ENCODE results near the gene TMEM54.

Gene TMEM54

GRCh38 chr1:32900956-32901822 is at the start of gene TMEM54:
Gene TMEM54, minus strand, starts transcription at chr1:32901389. Its CDS starts 151 bp downstream, at chr1:32901238.
- no peak for DNase-seq (ENCODE audit: low read depth in 2 of 3, low spot score in 2 of 3)

- DNase-seq (ENCODE audit: low read depth in 2 of 3, low spot score in 2 of 3) = no peak
Measured at GRCh38 chr1:32949519-32949918, 48.3 kb upstream of the TMEM54 start.

GRCh38 chr1:32948905-32949304 is 47.7 kb upstream of the TMEM54 start:
- no peak for DNase-seq (ENCODE audit: low read depth in 2 of 3, low spot score in 2 of 3)

- DNase-seq (ENCODE audit: low read depth in 2 of 3, low spot score in 2 of 3) = no peak
Measured at GRCh38 chr1:32948390-32948722, 47.2 kb upstream of the TMEM54 start.

GRCh38 chr1:32947669-32948389 is 46.6 kb upstream of the TMEM54 start:
- DNase-seq (ENCODE audit: low read depth in 2 of 3, low spot score in 2 of 3) = no peak

GRCh38 chr1:32946413-32946812 is 45.2 kb upstream of the TMEM54 start:
- DNase-seq (ENCODE audit: low read depth in 2 of 3, low spot score in 2 of 3) = no peak

GRCh38 chr1:32944180-32944579 is 43.0 kb upstream of the TMEM54 start:
- DNase-seq (ENCODE audit: low read depth in 2 of 3, low spot score in 2 of 3) = no peak

GRCh38 chr1:32939655-32940371 is 38.6 kb upstream of the TMEM54 start:
- no peak for DNase-seq (ENCODE audit: low read depth in 2 of 3, low spot score in 2 of 3)

DNA sequence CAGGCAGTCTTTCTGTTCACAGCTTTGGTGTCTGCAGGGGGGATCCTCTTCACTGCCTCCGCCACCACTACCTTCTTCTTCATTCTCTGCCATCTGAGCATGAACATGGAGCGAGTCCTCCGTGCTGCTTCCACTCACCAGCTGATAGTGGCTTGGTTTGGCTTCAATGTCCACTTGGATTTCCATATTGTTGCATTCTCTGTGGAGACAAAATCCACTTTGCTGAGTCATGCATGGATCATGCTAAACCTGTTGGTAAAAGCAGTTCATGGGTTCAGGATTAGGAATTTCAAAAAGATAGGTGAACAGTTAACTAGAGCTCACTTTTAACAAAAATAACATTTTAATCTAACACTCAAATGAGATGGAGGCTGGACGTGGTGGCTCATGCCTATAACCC is 35.9 kb upstream of the TMEM54 start:
- no peak for DNase-seq (ENCODE audit: low read depth in 2 of 3, low spot score in 2 of 3)

- DNase-seq (ENCODE audit: low read depth in 2 of 3, low spot score in 2 of 3) = no peak
Measured at GRCh38 chr1:32934535-32934934, 33.3 kb upstream of the TMEM54 start.

DNA sequence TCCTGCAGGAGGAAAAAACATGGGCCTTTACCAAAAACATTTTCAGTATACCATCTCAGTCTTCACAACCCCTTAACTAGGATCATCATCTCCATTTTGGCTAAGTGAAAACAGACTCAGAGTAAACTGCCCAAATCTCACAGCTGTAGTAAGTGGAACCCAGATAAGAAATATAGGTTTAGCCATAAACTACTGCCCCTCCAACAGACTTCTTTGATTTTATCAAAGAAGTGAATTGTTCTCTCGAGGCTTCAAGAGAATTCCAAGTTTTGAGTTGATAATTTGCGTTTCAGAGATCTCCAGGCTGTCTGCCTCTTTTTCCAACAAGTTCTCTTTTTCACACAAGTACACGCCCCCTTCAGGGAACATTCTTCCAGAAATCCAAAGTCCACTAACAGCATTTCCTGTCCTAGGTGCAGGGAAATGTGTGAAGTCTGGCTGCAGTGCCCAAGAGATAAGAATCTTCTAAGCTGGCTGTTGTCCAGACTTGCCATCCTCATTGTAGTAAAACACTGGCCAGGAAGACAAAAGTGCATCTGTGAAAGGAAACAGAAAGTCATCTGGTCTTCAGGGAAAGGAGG is 32.6 kb upstream of the TMEM54 start:
- no peak for DNase-seq (ENCODE audit: low read depth in 2 of 3, low spot score in 2 of 3)

DNA sequence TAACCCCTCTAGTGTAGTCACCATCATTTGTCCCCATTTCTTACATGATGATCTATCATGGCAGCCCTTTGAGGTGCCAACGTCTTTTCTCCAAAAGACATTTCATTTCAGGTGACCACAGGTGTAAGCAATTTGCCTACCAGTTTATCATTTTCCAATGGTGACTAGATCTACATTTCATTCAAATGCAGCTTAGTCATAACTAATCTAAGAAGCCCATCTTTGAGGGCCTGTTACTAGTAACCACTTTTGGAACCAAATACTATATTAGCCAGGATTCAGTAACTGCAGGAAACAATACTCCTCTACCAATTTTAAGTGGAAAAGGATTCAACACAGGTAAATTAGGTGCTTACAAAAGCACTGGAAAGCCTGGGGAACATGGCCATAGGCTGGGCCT is 30.6 kb upstream of the TMEM54 start:
- DNase-seq (ENCODE audit: low read depth in 2 of 3, low spot score in 2 of 3) = no peak

DNA sequence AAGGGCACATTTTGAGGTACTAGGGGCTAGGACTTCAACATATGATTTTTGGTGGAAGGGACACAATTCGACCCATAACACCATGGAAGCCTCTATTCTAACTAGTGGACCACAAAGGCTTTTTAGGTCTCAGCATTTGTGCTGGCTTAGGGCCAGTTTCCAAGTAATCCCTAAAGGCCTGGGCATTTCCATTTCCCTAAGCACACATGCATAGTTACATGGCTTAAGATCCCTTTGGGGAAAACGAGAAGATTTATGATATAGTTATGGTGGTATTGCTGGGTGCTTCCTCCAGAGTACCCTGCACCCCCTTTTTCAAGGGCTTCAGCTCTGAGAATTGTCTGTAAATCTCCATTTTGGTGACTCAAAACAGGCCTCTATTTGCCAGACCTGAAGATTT is 28.2 kb upstream of the TMEM54 start:
- no peak for DNase-seq (ENCODE audit: low read depth in 2 of 3, low spot score in 2 of 3)

DNA sequence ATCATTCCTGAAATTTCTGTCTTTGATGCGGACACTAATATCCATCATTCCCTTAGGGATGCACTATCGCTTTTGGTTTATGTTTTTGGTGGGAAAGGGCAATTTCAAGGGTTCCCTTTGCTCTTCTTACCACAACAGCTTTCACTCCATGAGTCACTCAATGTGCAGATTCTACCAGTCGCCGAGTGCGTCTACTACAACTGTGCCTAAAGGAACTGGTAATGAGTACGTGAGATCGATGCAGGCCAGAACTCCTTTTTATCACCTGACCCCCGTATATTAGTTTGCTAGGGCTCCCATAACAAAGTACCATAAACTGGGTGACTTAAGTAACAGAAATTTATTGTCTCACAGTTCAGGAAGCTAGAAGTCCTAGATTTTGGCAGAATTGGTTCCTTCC is 27.5 kb upstream of the TMEM54 start:
- DNase-seq (ENCODE audit: low read depth in 2 of 3, low spot score in 2 of 3) = no peak

DNA sequence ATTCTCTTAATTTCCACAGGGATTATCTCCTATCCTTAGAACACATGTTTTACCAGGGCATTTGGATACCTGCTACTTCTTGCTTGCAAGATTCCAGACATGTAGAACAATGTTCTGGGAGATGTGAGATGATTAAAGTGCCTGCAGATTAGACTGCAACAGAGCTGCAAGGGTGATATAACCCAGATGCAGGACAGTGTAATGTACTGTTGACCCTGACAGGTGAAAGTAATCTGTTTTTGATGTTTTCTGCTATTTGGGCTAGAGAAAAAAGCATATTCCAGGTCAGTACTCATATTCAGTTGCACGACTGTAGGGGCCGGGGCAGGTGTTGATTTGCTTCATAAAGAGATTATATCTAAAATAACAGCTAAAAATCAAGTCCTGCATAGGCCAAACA is 27.1 kb upstream of the TMEM54 start:
- no peak for DNase-seq (ENCODE audit: low read depth in 2 of 3, low spot score in 2 of 3)

DNA sequence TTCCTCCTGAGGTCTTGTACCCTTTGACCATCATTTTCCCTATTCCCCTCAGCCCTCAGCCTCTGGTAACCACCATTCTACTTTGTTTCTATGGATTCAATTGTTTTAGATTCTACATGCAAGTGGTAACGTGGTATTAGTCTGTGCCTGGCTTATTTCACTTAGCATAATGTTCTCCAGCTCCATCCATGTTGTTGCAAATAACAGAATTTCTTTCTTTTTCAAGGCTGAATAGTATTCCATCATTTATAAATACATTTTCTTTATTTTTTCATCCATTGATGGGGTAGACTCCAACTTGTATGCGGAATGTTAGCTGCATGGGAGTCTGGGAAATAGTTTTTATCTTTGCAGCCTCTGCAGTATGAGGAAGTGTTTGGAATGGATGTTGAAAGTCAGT is 26.3 kb upstream of the TMEM54 start:
- no peak for DNase-seq (ENCODE audit: low read depth in 2 of 3, low spot score in 2 of 3)

GRCh38 chr1:32926562-32926961 is 25.4 kb upstream of the TMEM54 start:
- no peak for DNase-seq (ENCODE audit: low read depth in 2 of 3, low spot score in 2 of 3)

GRCh38 chr1:32925403-32926162 is 24.4 kb upstream of the TMEM54 start:
- no peak for DNase-seq (ENCODE audit: low read depth in 2 of 3, low spot score in 2 of 3)

GRCh38 chr1:32924881-32925344 is 23.7 kb upstream of the TMEM54 start:
- no peak for DNase-seq (ENCODE audit: low read depth in 2 of 3, low spot score in 2 of 3)

- no peak for DNase-seq (ENCODE audit: low read depth in 2 of 3, low spot score in 2 of 3)
Measured at GRCh38 chr1:32920833-32921232, 19.6 kb upstream of the TMEM54 start.

All from activated CD8-positive, alpha-beta memory T cell treated with anti-CD3 and anti-CD28 coated beads for 48 hours (primary cell).